WTC11 (cell line): ENCODE results near the gene NFATC2. TPM values are rescaled to one million over a fixed set of nuclear protein-coding genes. Genes with fewer than 3 reads are reported as not detected.

Experiments used
- ATAC-seq: fragments of 200-7000 bp; cut with Tn5 transposase; 2 replicates; pipeline ENCODE4 v1.10.0; 2021; ENCODE audit warnings: mild to moderate bottlenecking, moderate library complexity
- CTCF ChIA-PET: fragments of 300-600 bp; sonication (Branson Sonifier 250); formaldehyde crosslinking; loops from one replicate; lab custom pipeline; 2021; ENCODE audit warnings: antibody characterized with exemption; lab: Charles Lee
- POLR2A ChIA-PET: fragments of 350-600 bp; sonication (Branson Sonifier 250); formaldehyde crosslinking; loops from one replicate; lab custom pipeline; 2021; ENCODE audit warnings: antibody characterized with exemption; lab: Charles Lee
- DNase-seq: peaks from one replicate; pipeline ENCODE4 v3.0.0; 2021; ENCODE audit warnings: low spot score
- H3K27ac Mint-ChIP-seq: 2 replicates; pipeline ENCODE4 v1.8.0; 2021; ENCODE audit warnings: mixed read lengths
- H3K27me3 Mint-ChIP-seq: 2 replicates; pipeline ENCODE4 v1.8.0; 2021; ENCODE audit warnings: low read depth, mild to moderate bottlenecking, moderate library complexity, mixed read lengths
- H3K36me3 Mint-ChIP-seq: 2 replicates; pipeline ENCODE4 v1.8.0; 2021; ENCODE audit warnings: mixed read lengths
- H3K4me1 Mint-ChIP-seq: 2 replicates; pipeline ENCODE4 v1.8.0; 2022; ENCODE audit warnings: mixed read lengths
- H3K4me3 Mint-ChIP-seq: 2 replicates; pipeline ENCODE4 v1.8.0; 2021; ENCODE audit warnings: mild to moderate bottlenecking, moderate library complexity, mixed read lengths
- H3K9me3 Mint-ChIP-seq: 2 replicates; pipeline ENCODE4 v1.8.0; 2021; ENCODE audit warnings: mixed read lengths
- CREM ChIP-seq: sonication (generic); formaldehyde crosslinking; IDR thresholded peaks from 2 replicates; pipeline ENCODE4 v1.8.1; 2022; ENCODE audit warnings: mild to moderate bottlenecking, missing genetic modification reagents, moderate library complexity
- E2F5 ChIP-seq: sonication (generic); formaldehyde crosslinking; IDR thresholded peaks from 2 replicates; pipeline ENCODE4 v1.8.1; 2022; ENCODE audit warnings: mild to moderate bottlenecking, moderate library complexity, missing genetic modification reagents
- EMX1 ChIP-seq: fragments of 250-450 bp; sonication (Bioruptor Pico); IDR thresholded peaks from 2 replicates; pipeline ENCODE4 v1.8.0; 2021; ENCODE audit warnings: mild to moderate bottlenecking
- FOXP1 ChIP-seq: sonication (generic); formaldehyde crosslinking; IDR thresholded peaks from 2 replicates; pipeline ENCODE4 v1.8.0; 2022; ENCODE audit warnings: missing genetic modification reagents, mild to moderate bottlenecking, moderate library complexity, borderline replicate concordance
- JAZF1 ChIP-seq: fragments of 250-450 bp; sonication (Bioruptor Pico); IDR thresholded peaks from 2 replicates; pipeline ENCODE4 v1.9.0; 2021; ENCODE audit warnings: moderate library complexity, mild to moderate bottlenecking, inconsistent platforms
- JUN ChIP-seq: sonication (generic); formaldehyde crosslinking; IDR thresholded peaks from 2 replicates; pipeline ENCODE4 v1.8.0; 2023; ENCODE audit warnings: mild to moderate bottlenecking, missing genetic modification reagents
- NR1H2 ChIP-seq: sonication (generic); formaldehyde crosslinking; IDR thresholded peaks from 2 replicates; pipeline ENCODE4 v1.9.0; 2021; ENCODE audit warnings: mild to moderate bottlenecking, moderate library complexity, missing genetic modification reagents
- NR3C1 ChIP-seq: sonication (generic); formaldehyde crosslinking; conservative IDR thresholded peaks from 2 replicates; pipeline ENCODE4 v1.8.1; 2023; ENCODE audit warnings: low read depth, mild to moderate bottlenecking, missing genetic modification reagents
- OVOL2 ChIP-seq: fragments of 250-450 bp; sonication (Bioruptor Pico); IDR thresholded peaks from 2 replicates; pipeline ENCODE4 v1.9.0; 2021; ENCODE audit warnings: mild to moderate bottlenecking, borderline replicate concordance
- PRDM15 ChIP-seq: sonication (generic); formaldehyde crosslinking; IDR thresholded peaks from 2 replicates; pipeline ENCODE4 v1.8.0; 2022; ENCODE audit warnings: missing genetic modification reagents
- SOX15 ChIP-seq: fragments of 250-450 bp; sonication (Bioruptor Pico); IDR thresholded peaks from 2 replicates; pipeline ENCODE4 v1.9.0; 2021; ENCODE audit warnings: mild to moderate bottlenecking
- ZBTB21 ChIP-seq: sonication (generic); formaldehyde crosslinking; IDR thresholded peaks from 2 replicates; pipeline ENCODE4 v1.8.1; 2023; ENCODE audit warnings: mild to moderate bottlenecking, missing genetic modification reagents, borderline replicate concordance
- ZNF219 ChIP-seq: sonication (generic); formaldehyde crosslinking; IDR thresholded peaks from 2 replicates; pipeline ENCODE4 v1.8.0; 2023; ENCODE audit warnings: missing genetic modification reagents, mild to moderate bottlenecking, borderline replicate concordance
- total RNA-seq: library from RNA; stranded (reverse); gene quantifications from 3 replicates; pipeline ENCODE4 v1.2.3, GENCODE V29; 2021
- TF ChIP-seq, protein P1 (sequence below): fragments of 250-450 bp; sonication (Bioruptor Pico); IDR thresholded peaks from 2 replicates; pipeline ENCODE4 v1.9.0; 2021; ENCODE audit warnings: moderate library complexity, mild to moderate bottlenecking, inconsistent platforms, borderline replicate concordance
- TF ChIP-seq, protein P2 (sequence below): sonication (generic); formaldehyde crosslinking; IDR thresholded peaks from 2 replicates; pipeline ENCODE4 v1.8.1; 2023; ENCODE audit warnings: mild to moderate bottlenecking, missing genetic modification reagents, moderate library complexity
- TF ChIP-seq, protein P3 (sequence below): sonication (generic); formaldehyde crosslinking; IDR thresholded peaks from 2 replicates; pipeline ENCODE4 v1.8.1; 2023; ENCODE audit warnings: mild to moderate bottlenecking, missing genetic modification reagents, moderate library complexity
- TF ChIP-seq, protein P4 (sequence below): sonication (generic); formaldehyde crosslinking; IDR thresholded peaks from 2 replicates; pipeline ENCODE4 v1.8.1; 2023; ENCODE audit warnings: mild to moderate bottlenecking, missing genetic modification reagents
- TF ChIP-seq, protein P5 (sequence below): sonication (generic); formaldehyde crosslinking; IDR thresholded peaks from 2 replicates; pipeline ENCODE4 v1.8.1; 2023; ENCODE audit warnings: mild to moderate bottlenecking, missing genetic modification reagents

NFATC2 gene
- total RNA-seq, 1 experiment from 2014 or later, result 1.7 TPM

DNA sequence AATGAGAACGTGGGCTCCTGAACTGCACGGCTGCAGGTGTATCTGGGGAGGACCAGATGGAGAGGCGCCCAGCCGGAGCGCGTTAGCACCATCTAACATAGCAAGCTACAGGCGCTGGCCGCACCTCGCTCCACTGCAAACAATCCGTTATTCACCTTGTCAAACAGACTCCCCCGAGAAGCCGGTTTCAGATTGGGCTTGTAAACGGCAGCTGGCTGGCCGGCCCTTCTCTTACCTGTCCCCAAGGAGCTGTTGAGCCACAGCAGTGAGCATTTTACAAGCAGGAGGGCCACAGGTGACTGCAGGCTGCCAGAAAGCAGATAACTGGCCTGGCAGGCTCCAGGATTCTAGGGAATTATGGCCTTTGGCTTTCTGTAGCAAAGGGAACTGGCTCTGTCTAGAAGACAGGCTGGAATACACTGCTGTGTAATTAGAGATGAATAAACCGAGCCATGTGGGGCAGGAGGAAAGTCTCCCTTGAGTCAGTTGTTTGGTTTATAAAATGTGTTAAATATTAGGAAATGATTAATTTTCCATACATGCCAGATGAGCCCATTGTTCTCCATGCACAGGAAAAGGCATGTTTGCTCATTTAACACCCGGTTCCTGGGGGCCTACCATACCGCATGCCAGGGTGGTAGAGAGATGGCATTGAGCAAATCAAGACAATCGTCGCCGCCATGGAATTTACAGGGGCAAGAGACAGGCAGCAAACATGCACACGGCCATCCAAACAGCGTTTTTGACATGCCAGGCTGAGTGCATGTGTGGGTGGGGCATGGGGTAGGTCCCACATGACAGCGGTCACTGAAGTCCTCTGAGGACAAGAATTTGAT, 159.3 kb downstream of the NFATC2 start:
- CTCF ChIA-PET, result interaction anchor here (1.3 to 2.3 kb wide), 2 partner anchors 212 to 395 kb away, joined by 5 to 9 read pairs; no protein-coding TSS in a partner anchor
- H3K36me3 Mint-ChIP-seq, result no peaks in the 10 kb centered on the region
- 0 out of 2 replicates have a peak overlapping the region, but pooled peaks have one; percentile 8 for H3K27ac Mint-ChIP-seq
- DNase-seq, result no peak
- POLR2A ChIA-PET, result no interaction called here
- H3K4me1 Mint-ChIP-seq, result peaks cover 34% of the 10 kb centered on the region
- H3K27me3 Mint-ChIP-seq, result 0 out of 2 replicates have a peak, but pooled peaks cover 2% of the 10 kb centered on the region
- ATAC-seq, result no peak
- no peaks in the 10 kb centered on the region for H3K9me3 Mint-ChIP-seq
- TF ChIP-seq NR3C1, result no peak
- TF ChIP-seq NR1H2, result no peak
- no peak for TF ChIP-seq E2F5 (CRISPR knock-in tag)
- no peak for TF ChIP-seq SOX15 (CRISPR knock-in tag)
- TF ChIP-seq, protein P1, sequence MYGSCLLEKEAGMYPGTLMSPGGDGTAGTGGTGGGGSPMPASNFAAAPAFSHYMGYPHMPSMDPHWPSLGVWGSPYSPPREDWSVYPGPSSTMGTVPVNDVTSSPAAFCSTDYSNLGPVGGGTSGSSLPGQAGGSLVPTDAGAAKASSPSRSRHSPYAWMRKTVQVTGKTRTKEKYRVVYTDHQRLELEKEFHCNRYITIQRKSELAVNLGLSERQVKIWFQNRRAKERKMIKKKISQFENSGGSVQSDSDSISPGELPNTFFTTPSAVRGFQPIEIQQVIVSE, result no peak
- no peak for TF ChIP-seq JUN (CRISPR knock-in tag)
- TF ChIP-seq CREM (CRISPR knock-in tag), result no peak
- TF ChIP-seq EMX1, result no peak
- no peak for TF ChIP-seq PRDM15 (CRISPR knock-in tag)
- no peak for TF ChIP-seq ZNF219 (CRISPR knock-in tag)
- TF ChIP-seq, protein P2, sequence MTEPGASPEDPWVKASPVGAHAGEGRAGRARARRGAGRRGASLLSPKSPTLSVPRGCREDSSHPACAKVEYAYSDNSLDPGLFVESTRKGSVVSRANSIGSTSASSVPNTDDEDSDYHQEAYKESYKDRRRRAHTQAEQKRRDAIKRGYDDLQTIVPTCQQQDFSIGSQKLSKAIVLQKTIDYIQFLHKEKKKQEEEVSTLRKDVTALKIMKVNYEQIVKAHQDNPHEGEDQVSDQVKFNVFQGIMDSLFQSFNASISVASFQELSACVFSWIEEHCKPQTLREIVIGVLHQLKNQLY (CRISPR knock-in tag), result no peak
- no peak for TF ChIP-seq OVOL2
- no peak for TF ChIP-seq ZBTB21 (CRISPR knock-in tag)
- TF ChIP-seq, protein P3, sequence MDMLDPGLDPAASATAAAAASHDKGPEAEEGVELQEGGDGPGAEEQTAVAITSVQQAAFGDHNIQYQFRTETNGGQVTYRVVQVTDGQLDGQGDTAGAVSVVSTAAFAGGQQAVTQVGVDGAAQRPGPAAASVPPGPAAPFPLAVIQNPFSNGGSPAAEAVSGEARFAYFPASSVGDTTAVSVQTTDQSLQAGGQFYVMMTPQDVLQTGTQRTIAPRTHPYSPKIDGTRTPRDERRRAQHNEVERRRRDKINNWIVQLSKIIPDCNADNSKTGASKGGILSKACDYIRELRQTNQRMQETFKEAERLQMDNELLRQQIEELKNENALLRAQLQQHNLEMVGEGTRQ (CRISPR knock-in tag), result no peak
- TF ChIP-seq JAZF1, result no peak
- TF ChIP-seq FOXP1, result no peak
- TF ChIP-seq, protein P4, sequence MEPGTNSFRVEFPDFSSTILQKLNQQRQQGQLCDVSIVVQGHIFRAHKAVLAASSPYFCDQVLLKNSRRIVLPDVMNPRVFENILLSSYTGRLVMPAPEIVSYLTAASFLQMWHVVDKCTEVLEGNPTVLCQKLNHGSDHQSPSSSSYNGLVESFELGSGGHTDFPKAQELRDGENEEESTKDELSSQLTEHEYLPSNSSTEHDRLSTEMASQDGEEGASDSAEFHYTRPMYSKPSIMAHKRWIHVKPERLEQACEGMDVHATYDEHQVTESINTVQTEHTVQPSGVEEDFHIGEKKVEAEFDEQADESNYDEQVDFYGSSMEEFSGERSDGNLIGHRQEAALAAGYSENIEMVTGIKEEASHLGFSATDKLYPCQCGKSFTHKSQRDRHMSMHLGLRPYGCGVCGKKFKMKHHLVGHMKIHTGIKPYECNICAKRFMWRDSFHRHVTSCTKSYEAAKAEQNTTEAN (CRISPR knock-in tag), result no peak
- TF ChIP-seq, protein P5, sequence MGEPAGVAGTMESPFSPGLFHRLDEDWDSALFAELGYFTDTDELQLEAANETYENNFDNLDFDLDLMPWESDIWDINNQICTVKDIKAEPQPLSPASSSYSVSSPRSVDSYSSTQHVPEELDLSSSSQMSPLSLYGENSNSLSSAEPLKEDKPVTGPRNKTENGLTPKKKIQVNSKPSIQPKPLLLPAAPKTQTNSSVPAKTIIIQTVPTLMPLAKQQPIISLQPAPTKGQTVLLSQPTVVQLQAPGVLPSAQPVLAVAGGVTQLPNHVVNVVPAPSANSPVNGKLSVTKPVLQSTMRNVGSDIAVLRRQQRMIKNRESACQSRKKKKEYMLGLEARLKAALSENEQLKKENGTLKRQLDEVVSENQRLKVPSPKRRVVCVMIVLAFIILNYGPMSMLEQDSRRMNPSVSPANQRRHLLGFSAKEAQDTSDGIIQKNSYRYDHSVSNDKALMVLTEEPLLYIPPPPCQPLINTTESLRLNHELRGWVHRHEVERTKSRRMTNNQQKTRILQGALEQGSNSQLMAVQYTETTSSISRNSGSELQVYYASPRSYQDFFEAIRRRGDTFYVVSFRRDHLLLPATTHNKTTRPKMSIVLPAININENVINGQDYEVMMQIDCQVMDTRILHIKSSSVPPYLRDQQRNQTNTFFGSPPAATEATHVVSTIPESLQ (CRISPR knock-in tag), result no peak
- no peak overlapping the region for H3K4me3 Mint-ChIP-seq
